PC-3 (cell line): ENCODE measurements around the gene IL9.

Experiments used
- EZH2 ChIP-seq: fragments of 300-600 bp; sonication (generic); IDR thresholded peaks from one replicate; pipeline ENCODE4 v1.6.1; 2017; ENCODE audit warnings: antibody characterized with exemption, mild to moderate bottlenecking, low read length; ENCODE audit not compliant: unreplicated experiment
- EZH2phosphoT487 ChIP-seq: fragments of 300-600 bp; sonication (generic); IDR thresholded peaks from 2 replicates; pipeline ENCODE4 v1.6.1; 2018; ENCODE audit warnings: mild to moderate bottlenecking, antibody characterized with exemption, low read length, borderline replicate concordance
- TF ChIP-seq, protein P1 (sequence below): fragments of 300-600 bp; sonication (generic); conservative IDR thresholded peaks from 2 replicates; pipeline ENCODE4 v1.5.1; 2017; ENCODE audit warnings: antibody characterized with exemption, low read depth, mild to moderate bottlenecking, low read length

DNA sequence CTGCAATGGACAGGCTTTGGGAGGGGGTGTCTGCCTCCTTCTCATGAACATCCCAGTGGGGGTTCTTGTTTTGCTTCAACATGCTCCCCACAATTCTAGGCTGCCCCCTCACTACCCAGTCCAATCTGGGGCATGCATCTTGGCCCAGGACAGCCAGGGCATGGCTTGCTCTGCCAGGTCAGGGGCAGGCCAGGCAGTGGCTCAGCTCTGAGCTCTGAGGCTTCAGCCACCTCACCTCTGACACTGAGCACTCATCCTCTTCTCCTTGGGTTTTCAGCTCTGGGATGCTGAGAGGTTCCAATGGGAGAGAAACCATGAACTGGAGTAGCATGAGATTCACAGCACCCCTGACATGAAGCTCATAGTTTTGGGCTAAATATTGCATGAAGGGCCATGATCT is 49.3 kb downstream of the IL9 start:
- TF ChIP-seq, protein P1, sequence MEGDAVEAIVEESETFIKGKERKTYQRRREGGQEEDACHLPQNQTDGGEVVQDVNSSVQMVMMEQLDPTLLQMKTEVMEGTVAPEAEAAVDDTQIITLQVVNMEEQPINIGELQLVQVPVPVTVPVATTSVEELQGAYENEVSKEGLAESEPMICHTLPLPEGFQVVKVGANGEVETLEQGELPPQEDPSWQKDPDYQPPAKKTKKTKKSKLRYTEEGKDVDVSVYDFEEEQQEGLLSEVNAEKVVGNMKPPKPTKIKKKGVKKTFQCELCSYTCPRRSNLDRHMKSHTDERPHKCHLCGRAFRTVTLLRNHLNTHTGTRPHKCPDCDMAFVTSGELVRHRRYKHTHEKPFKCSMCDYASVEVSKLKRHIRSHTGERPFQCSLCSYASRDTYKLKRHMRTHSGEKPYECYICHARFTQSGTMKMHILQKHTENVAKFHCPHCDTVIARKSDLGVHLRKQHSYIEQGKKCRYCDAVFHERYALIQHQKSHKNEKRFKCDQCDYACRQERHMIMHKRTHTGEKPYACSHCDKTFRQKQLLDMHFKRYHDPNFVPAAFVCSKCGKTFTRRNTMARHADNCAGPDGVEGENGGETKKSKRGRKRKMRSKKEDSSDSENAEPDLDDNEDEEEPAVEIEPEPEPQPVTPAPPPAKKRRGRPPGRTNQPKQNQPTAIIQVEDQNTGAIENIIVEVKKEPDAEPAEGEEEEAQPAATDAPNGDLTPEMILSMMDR = no peak
- TF ChIP-seq EZH2 (no peak), EZH2phosphoT487 (no peak)
